T-cell (primary cell): ENCODE data around the gene RASAL3. TPM values are rescaled to one million over a fixed set of nuclear protein-coding genes. Genes with fewer than 3 reads are reported as not detected.
"Not testable (repeated sequence)": the region's sequence is repeated elsewhere in the genome, so short reads cannot be mapped to it uniquely, and the experiment has no call there.

Source experiments
- ATAC-seq, 4 experiments: fragments of 200-7000 bp in 3 of 4; fragments of 150-1000 bp in 1 of 4; cut with Tn5 transposase; replicated peaks in 1 of 4; 1 replicate in 3 of 4; 2 replicates in 1 of 4; pipeline ENCODE4 v1.10.0; 2021; ENCODE audit warnings: moderate library complexity in 3 of 4, mild to moderate bottlenecking in 2 of 4, moderate number of reproducible peaks in 1 of 4
- CTCF ChIA-PET, 2 donors: fragments of 300-600 bp; sonication (Branson Sonifier 250); formaldehyde crosslinking; loops; one replicate each; lab custom pipeline; 2022; ENCODE audit warnings: antibody characterized with exemption in 2 of 2; lab: Charles Lee
- POLR2A ChIA-PET, 2 donors: fragments of 300-600 bp; sonication (Branson Sonifier 250); formaldehyde crosslinking; loops; one replicate each; lab custom pipeline; 2022; ENCODE audit warnings: antibody characterized with exemption in 2 of 2; lab: Charles Lee
- DNase-seq, 35 experiments: peaks; one replicate each; pipeline versions ENCODE4 v3.0.0 to v3.0.0-alpha.2; 2013 to 2023
- H3K27ac ChIP-seq: one replicate; pipeline ENCODE4 v1.5.1; 2013; ENCODE audit warnings: low read length
- H3K27me3 ChIP-seq, 2 experiments: replicated peaks in 1 of 2; 1 replicate in 1 of 2; 2 replicates in 1 of 2; pipeline versions ENCODE4 v1.6.1 to v1.7.0; 2013; ENCODE audit warnings: low read length in 1 of 2, mixed read lengths in 1 of 2; ENCODE audit not compliant: control insufficient read depth in 2 of 2, insufficient read depth in 2 of 2; ENCODE audit errors: extremely low read depth in 1 of 2
- H3K36me3 ChIP-seq, 2 donors: 1 replicate in 1 of 2; 2 replicates in 1 of 2; pipeline versions ENCODE4 v1.6.1 to v1.7.0; 2013; ENCODE audit warnings: low read length in 1 of 2; ENCODE audit not compliant: control insufficient read depth in 2 of 2, insufficient read depth in 1 of 2; ENCODE audit errors: extremely low read depth in 1 of 2
- H3K4me1 ChIP-seq, 2 experiments: 1 replicate in 1 of 2; 2 replicates in 1 of 2; pipeline versions ENCODE4 v1.6.1 to v1.7.0; 2013; ENCODE audit warnings: low read length in 2 of 2, mixed read lengths in 1 of 2; ENCODE audit not compliant: insufficient read depth in 2 of 2, control insufficient read depth in 1 of 2; ENCODE audit errors: extremely low read depth in 1 of 2
- H3K4me3 ChIP-seq, 2 donors: 1 replicate in 1 of 2; 2 replicates in 1 of 2; pipeline versions ENCODE4 v1.5.1 to v1.7.0; 2013; ENCODE audit warnings: mild to moderate bottlenecking in 2 of 2, low read length in 1 of 2, moderate library complexity in 1 of 2; ENCODE audit not compliant: control insufficient read depth in 1 of 2; ENCODE audit errors: extremely low read depth in 1 of 2
- H3K9me3 ChIP-seq: 2 replicates; pipeline ENCODE4 v1.7.0; 2013
- H3K27ac Mint-ChIP-seq, 2 donors: one replicate each; pipeline ENCODE4 v1.8.0; 2020 to 2021; ENCODE audit warnings: mild to moderate bottlenecking in 2 of 2, mixed read lengths in 2 of 2
- H3K27me3 Mint-ChIP-seq, 2 donors: one replicate each; pipeline ENCODE4 v1.8.0; 2021 to 2022; ENCODE audit warnings: mixed read lengths in 2 of 2
- H3K36me3 Mint-ChIP-seq: one replicate; pipeline ENCODE4 v1.8.0; 2021; ENCODE audit warnings: mixed read lengths
- H3K4me1 Mint-ChIP-seq, 3 donors: one replicate each; pipeline ENCODE4 v1.8.0; 2020 to 2022; ENCODE audit warnings: mixed read lengths in 3 of 3, mild to moderate bottlenecking in 1 of 3
- H3K4me3 Mint-ChIP-seq, 3 donors: one replicate each; pipeline ENCODE4 v1.8.0; 2020 to 2022; ENCODE audit warnings: mild to moderate bottlenecking in 3 of 3, mixed read lengths in 3 of 3, moderate library complexity in 3 of 3
- H3K9me3 Mint-ChIP-seq, 3 donors: one replicate each; pipeline ENCODE4 v1.8.0; 2020 to 2022; ENCODE audit warnings: mixed read lengths in 3 of 3
- WGBS: methylation state at CpG from one replicate; pipeline ENCODE4 v1.1.5; 2013; ENCODE audit warnings: missing lambda C conversion rate; ENCODE audit not compliant: insufficient coverage; 5-methylcytosine and 5-hydroxymethylcytosine counted together
- total RNA-seq, 35 experiments: library from RNA in 6 of 35; stranded (reverse) in 6 of 35; fragments of 120-200 nt in 1 of 35; gene quantifications; one replicate each; pipeline versions ENCODE4 v1.2.1 to v1.2.4 and lab custom pipeline; 2013 to 2026

RASAL3 gene
- total RNA-seq, 5 donors from 2014 or later (not counting 1 experiment from before 2014, with no cell fraction given) = 166 to 296 (median 284) TPM

DNA sequence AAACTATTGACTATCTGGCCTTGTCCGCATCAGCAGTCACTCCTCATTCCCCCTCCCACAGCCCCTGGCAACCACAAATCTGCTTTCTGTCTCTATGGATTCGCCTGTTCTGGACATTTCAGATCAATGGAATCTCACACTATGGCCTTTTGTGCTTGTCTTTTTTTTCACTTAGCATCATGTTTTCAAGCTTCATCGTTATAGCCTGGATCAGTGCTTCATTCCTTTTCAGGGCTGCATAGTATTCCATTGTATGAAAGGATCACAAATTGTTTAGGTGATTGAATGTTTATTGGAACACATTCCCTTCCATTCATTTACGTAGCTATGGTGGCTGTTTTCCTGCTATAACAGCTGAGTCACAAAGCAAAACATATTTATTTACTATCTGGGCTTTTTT lies 22.7 kb upstream of the RASAL3 start:
- Histone ChIP-seq H3K4me3 (no peak overlapping the region), H3K4me1 (no peaks in the 10 kb centered on the region), H3K27ac (no peak overlapping the region), H3K36me3 (no peaks in the 10 kb centered on the region), H3K9me3 (no peaks in the 10 kb centered on the region), H3K27me3 (no peaks in the 10 kb centered on the region)
- no peaks in the 10 kb centered on the region for H3K36me3 Mint-ChIP-seq
- CTCF ChIA-PET = interaction anchor here in 1 of 2 donors (0.6 kb wide), 1 partner anchor 1208 kb away, joined by 8 read pairs; no protein-coding TSS in a partner anchor
- peaks cover 2 to 8% (median 7%) of the 10 kb centered on the region in 3 donors for H3K4me1 Mint-ChIP-seq
- H3K9me3 Mint-ChIP-seq = no peaks in the 10 kb centered on the region
- 75% methylated on average over 2 of the region's 4 CpGs for WGBS
- H3K27me3 Mint-ChIP-seq = no peaks in the 10 kb centered on the region
- DNase-seq = no peak
- no peak overlapping the region for H3K4me3 Mint-ChIP-seq
- POLR2A ChIA-PET = no interaction called here
- no peak for ATAC-seq
- no peak overlapping the region for H3K27ac Mint-ChIP-seq

DNA sequence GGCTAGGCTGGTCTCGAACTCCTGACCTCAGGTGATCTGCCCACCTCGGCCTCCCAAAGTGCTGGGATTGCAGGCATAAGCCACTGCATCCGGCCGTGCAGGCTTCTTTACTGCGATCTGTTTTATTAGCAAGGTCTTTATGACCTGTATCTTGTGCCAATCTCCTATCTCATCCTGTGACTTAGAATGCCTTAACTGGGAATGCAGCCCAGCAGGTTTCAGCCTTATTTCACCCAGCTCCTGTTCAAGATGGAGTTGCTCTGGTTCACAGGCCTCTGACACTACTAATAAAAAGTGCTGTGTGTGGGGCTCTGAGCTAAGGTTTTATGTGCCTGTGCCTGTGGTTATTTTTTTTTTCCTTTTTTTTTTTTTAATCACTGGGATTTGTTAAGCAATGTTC lies 21.4 kb upstream of the RASAL3 start:
- H3K27ac Mint-ChIP-seq, H3K36me3 Mint-ChIP-seq, H3K4me3 Mint-ChIP-seq, H3K9me3 ChIP-seq, H3K27me3 ChIP-seq, POLR2A ChIA-PET, H3K9me3 Mint-ChIP-seq, H3K4me3 ChIP-seq, H3K36me3 ChIP-seq, DNase-seq, H3K4me1 Mint-ChIP-seq, ATAC-seq, H3K27ac ChIP-seq, H3K4me1 ChIP-seq, H3K27me3 Mint-ChIP-seq: not testable (repeated sequence)
- WGBS = 93% methylated on average over 2 of the region's 5 CpGs
- CTCF ChIA-PET = interaction anchor here in 1 of 2 donors (0.6 kb wide), 1 partner anchor 94 kb away, joined by 3 read pairs; no protein-coding TSS in a partner anchor

DNA sequence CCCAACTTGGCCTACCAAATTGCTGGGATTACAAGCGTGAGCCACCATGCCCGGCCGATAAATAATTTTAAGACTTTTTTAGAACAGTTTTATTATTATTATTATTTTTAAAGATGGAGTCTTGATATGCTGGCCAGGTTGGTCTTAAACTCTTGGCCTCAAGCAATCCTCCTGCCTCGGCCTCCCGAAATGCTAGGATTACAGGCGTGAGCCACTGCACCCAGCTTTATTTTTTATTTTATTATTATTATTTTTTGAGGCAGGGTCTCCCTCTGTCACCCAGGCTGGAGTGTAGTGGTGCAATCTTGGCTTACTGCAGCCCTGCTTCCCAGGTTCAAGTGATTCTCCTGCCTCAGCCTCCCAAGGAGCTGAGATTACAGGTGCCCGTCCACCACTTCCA lies 16.7 kb upstream of the RASAL3 start:
- not testable (repeated sequence) for DNase-seq, H3K27ac ChIP-seq, H3K9me3 ChIP-seq, H3K36me3 Mint-ChIP-seq, H3K27me3 ChIP-seq, ATAC-seq, H3K36me3 ChIP-seq, H3K4me3 ChIP-seq, H3K9me3 Mint-ChIP-seq, H3K27ac Mint-ChIP-seq, H3K27me3 Mint-ChIP-seq, H3K4me3 Mint-ChIP-seq
- H3K4me1 Mint-ChIP-seq = peaks cover 32 to 40% (median 37%) of the 10 kb centered on the region in 3 donors
- POLR2A ChIA-PET = interaction anchor here in 1 of 2 donors (0.7 kb wide), 1 partner anchor 390 kb away, joined by 6 read pairs; no protein-coding TSS in a partner anchor
- CTCF ChIA-PET = interaction anchor here in 1 of 2 donors (0.5 kb wide), 1 partner anchor 238 kb away, joined by 3 read pairs; no protein-coding TSS in a partner anchor
- WGBS = no CpG with 5 or more reads among the region's 7 CpGs
- peaks cover 17 to 31% of the 10 kb centered on the region in 2 experiments for H3K4me1 ChIP-seq

DNA sequence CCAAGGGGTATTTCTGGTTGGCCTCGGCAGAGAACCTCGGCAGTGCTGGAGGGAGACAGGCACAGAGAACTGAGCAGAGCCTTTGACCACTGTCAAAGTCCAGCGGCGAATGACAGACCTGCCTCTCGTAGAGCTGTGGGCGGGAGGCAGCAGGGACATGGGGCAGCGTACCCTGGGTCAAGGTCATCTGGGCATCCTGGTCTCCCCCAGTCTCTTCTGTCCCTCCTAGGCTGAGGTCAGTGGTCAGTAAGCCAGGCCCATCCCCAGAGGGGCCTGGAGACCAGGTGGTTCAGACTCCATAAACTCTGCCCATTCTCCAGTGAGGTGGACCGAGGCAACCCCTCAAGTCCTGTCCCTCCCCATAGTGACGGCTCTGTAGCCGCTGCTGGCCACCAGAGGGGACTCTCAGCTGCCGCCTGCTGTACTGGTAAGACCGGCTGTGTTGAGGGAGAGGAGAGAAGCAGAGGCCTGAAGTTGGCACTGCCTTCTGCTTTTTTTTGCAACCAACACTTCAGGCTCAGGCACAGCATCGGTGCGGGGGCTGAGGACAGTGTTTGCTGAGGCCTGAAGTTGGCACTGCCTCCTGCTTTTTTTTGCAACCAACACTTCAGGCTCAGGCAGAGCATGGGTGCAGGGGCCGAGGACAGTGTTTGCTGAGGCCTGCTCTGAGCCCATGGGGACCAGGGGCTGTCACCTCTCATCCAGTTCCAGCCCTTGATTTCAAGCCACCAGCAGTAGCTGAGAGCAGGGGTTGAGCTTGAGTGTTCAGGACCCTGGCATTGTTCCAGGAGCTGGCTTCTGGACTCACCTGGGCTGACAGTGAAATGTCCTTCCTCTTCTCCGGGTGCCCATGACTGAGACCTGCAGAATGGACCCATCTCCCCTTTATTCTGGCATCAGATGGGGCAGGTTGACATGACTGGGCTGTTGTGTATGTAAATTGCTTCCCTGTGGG lies 15.3 kb upstream of the RASAL3 start, which contains the start of gene PGLYRP2:
Gene PGLYRP2, minus strand, starts transcription at position 111 of the 955 bp plus-strand sequence. CDS start 130 bp downstream, outside the sequence.
- H3K27me3 ChIP-seq = no peaks in the 10 kb centered on the region
- peaks cover 17 to 31% of the 10 kb centered on the region in 2 experiments for H3K4me1 ChIP-seq
- H3K9me3 ChIP-seq = no peaks in the 10 kb centered on the region
- no peak within 1 kb of the TSS for H3K4me3 ChIP-seq
- Mint-ChIP-seq H3K4me1 (peaks cover 32 to 41% (median 38%) of the 10 kb centered on the region in 3 donors), H3K27me3 (no peaks in the 10 kb centered on the region), H3K4me3 (peak within 1 kb of the TSS in 1 of 3 donors; percentile 46), H3K27ac (peak within 1 kb of the TSS; percentile 50 to 64), H3K9me3 (no peaks in the 10 kb centered on the region), H3K36me3 (no peaks in the 10 kb centered on the region)
- peak in 3 of 35 experiments; percentile 12 to 23 (median 19) for DNase-seq
- ATAC-seq = peak; percentile 53 to 78 (median 55)
- H3K36me3 ChIP-seq = no peaks in the 10 kb centered on the region
- ChIA-PET POLR2A (interaction anchor here in 1 of 2 donors (0.6 kb wide), 1 partner anchor 1356 kb away, joined by 3 read pairs; no protein-coding TSS in a partner anchor), CTCF (no interaction called here)
- 90% methylated on average over 10 of the region's 16 CpGs for WGBS
- no peak within 1 kb of the TSS for H3K27ac ChIP-seq

DNA sequence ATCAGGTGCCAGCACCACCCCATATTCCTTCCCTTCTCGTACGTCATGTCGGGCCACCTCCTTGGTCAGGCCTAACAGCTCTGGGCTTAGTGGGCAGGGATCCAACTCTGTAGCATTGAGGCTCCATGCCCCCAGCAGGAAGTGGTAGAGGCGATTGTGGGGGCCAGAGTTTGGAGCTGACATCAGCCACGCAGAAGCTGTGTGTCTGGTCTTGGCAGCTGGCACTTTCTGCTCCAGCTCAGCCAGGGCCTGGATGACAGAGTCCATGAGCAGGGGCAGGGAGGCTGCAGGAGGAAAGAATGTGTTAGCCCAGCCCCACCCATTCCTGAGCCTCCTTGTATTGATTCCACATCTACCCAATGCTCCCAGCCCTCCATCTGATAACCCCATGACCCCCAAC lies 12.0 kb upstream of the RASAL3 start:
- 56% methylated on average over 2 of the region's 5 CpGs for WGBS
- H3K9me3 ChIP-seq = no peaks in the 10 kb centered on the region
- ChIA-PET POLR2A (interaction anchor here in 1 of 2 donors (0.6 kb wide), 1 partner anchor 875 kb away, joined by 4 read pairs; no protein-coding TSS in a partner anchor), CTCF (no interaction called here)
- Mint-ChIP-seq H3K27ac (no peak overlapping the region), H3K27me3 (no peaks in the 10 kb centered on the region), H3K4me1 (peaks cover 37 to 47% (median 40%) of the 10 kb centered on the region in 3 donors), H3K36me3 (no peaks in the 10 kb centered on the region), H3K9me3 (no peaks in the 10 kb centered on the region), H3K4me3 (no peak overlapping the region)
- H3K27ac ChIP-seq = no peak overlapping the region
- peaks cover 17 to 31% of the 10 kb centered on the region in 2 experiments for H3K4me1 ChIP-seq
- no peak overlapping the region for H3K4me3 ChIP-seq
- no peak for ATAC-seq
- H3K36me3 ChIP-seq = no peaks in the 10 kb centered on the region
- no peak for DNase-seq
- no peaks in the 10 kb centered on the region for H3K27me3 ChIP-seq

DNA sequence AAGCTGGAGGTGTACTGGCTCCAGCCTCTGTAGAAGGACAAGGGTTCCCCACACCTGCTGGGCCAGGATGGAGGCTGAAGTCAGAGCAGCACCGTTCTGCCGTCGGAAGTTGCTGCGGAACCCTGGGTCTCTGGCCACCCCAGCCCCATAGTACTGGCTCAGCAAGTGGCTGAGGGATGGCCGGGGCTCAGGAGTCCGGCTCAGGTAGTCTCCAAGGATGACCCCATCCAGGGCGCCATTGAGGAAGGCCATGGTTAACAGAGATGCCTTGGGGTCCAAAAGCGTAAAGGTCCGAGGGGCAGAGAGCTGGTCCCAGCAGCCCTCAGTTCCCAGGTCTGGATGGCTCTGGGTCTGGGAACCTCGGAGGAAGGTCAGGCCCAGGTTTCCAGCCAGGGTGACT lies 11.3 kb upstream of the RASAL3 start:
- Mint-ChIP-seq H3K9me3 (no peaks in the 10 kb centered on the region), H3K27me3 (no peaks in the 10 kb centered on the region), H3K4me1 (peaks cover 37 to 48% (median 40%) of the 10 kb centered on the region in 3 donors), H3K36me3 (no peaks in the 10 kb centered on the region), H3K27ac (no peak overlapping the region), H3K4me3 (no peak overlapping the region)
- Histone ChIP-seq H3K36me3 (no peaks in the 10 kb centered on the region), H3K9me3 (no peaks in the 10 kb centered on the region), H3K4me3 (no peak overlapping the region), H3K27me3 (no peaks in the 10 kb centered on the region), H3K27ac (no peak overlapping the region), H3K4me1 (peaks cover 17 to 31% of the 10 kb centered on the region in 2 experiments)
- ChIA-PET POLR2A (interaction anchor here in 1 of 2 donors (0.6 kb wide), 1 partner anchor 876 kb away, joined by 4 read pairs; no protein-coding TSS in a partner anchor), CTCF (no interaction called here)
- no peak for ATAC-seq
- DNase-seq = no peak
- 93% methylated on average over 10 of the region's 10 CpGs for WGBS
